ENCODE results near the gene SHC3.

DNA sequence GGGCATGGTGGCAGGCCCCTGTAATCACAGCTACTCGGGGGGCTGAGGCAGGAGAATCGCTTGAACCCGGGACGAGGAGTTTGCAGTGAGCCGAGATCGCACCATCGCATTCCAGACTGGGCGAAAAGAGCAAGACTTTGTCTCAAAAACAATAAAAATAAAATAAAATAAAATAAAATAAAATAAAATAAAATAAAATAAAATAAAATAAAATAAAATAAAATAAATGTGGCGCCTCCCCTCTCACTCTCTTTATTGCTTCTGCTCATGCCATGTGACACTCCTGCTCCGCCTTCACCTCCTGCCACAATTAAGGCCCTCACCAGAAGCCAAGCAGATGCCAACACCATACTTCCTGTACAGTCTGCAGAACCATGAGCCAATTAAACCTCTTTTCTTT, 3.8 kb upstream of the SHC3 start:
- no peak for TF ChIP-seq POLR2AphosphoS5 (IDR thresholded peaks at IDR 0.05)
- TF ChIP-seq, protein P1, sequence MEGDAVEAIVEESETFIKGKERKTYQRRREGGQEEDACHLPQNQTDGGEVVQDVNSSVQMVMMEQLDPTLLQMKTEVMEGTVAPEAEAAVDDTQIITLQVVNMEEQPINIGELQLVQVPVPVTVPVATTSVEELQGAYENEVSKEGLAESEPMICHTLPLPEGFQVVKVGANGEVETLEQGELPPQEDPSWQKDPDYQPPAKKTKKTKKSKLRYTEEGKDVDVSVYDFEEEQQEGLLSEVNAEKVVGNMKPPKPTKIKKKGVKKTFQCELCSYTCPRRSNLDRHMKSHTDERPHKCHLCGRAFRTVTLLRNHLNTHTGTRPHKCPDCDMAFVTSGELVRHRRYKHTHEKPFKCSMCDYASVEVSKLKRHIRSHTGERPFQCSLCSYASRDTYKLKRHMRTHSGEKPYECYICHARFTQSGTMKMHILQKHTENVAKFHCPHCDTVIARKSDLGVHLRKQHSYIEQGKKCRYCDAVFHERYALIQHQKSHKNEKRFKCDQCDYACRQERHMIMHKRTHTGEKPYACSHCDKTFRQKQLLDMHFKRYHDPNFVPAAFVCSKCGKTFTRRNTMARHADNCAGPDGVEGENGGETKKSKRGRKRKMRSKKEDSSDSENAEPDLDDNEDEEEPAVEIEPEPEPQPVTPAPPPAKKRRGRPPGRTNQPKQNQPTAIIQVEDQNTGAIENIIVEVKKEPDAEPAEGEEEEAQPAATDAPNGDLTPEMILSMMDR (IDR thresholded peaks at IDR 0.05): no peak

Measured in gastroesophageal sphincter (tissue), 3 donors.